Measurements from ENCODE around the gene NOB1. TPM values are rescaled to one million over a fixed set of nuclear protein-coding genes. Genes with fewer than 3 reads are reported as not detected.
"Not testable (repeated sequence)": the region's sequence is repeated elsewhere in the genome, so short reads cannot be mapped to it uniquely, and the experiment has no call there.

NOB1 gene
- polyA plus RNA-seq (ENCODE audit: insufficient read length in 12 of 12) = 10 to 100 TPM in 11 of 12 donors, not detected in 1; 36.5 to 78.6 (median 45.1) TPM
- long read RNA-seq, donor 1, transcript NOB1-201 (9 exons, 1,734 nt) = major isoform, 13 of 33 reads
- long read RNA-seq, donor 1, partial matches to known transcripts = 18 of 33 reads
- long read RNA-seq, donor 1, other reads (novel, unspliced or antisense) = 0 of 33 reads
- long read RNA-seq, donor 2, transcript NOB1-201 (9 exons, 1,734 nt) = major isoform, 8 of 8 reads
- long read RNA-seq, donor 2, partial matches to known transcripts = 0 of 8 reads
- long read RNA-seq, donor 2, other reads (novel, unspliced or antisense) = 0 of 8 reads
- long read RNA-seq, donor 3, transcript NOB1-201 (9 exons, 1,734 nt) = major isoform, 6 of 6 reads
- long read RNA-seq, donor 3, partial matches to known transcripts = 0 of 6 reads
- long read RNA-seq, donor 3, other reads (novel, unspliced or antisense) = 0 of 6 reads
- long read RNA-seq, donor 4, partial matches to known transcripts = 0 of 4 reads
- long read RNA-seq, donor 4, other reads (novel, unspliced or antisense) = 0 of 4 reads
- long read RNA-seq, donor 5, transcript NOB1-201 (9 exons, 1,734 nt) = major isoform, 20 of 34 reads
- long read RNA-seq, donor 5, partial matches to known transcripts = 13 of 34 reads
- long read RNA-seq, donor 5, other reads (novel, unspliced or antisense) = 0 of 34 reads
- long read RNA-seq, donor 6, transcript NOB1-201 (9 exons, 1,734 nt) = major isoform, 10 of 10 reads
- long read RNA-seq, donor 6, partial matches to known transcripts = 0 of 10 reads
- long read RNA-seq, donor 6, other reads (novel, unspliced or antisense) = 0 of 10 reads
- long read RNA-seq, donor 7, partial matches to known transcripts = 0 of 3 reads
- long read RNA-seq, donor 7, other reads (novel, unspliced or antisense) = 0 of 3 reads
- long read RNA-seq, donor 8, transcript NOB1-201 (9 exons, 1,734 nt) = major isoform, 13 of 13 reads
- long read RNA-seq, donor 8, partial matches to known transcripts = 0 of 13 reads
- long read RNA-seq, donor 8, other reads (novel, unspliced or antisense) = 0 of 13 reads
- long read RNA-seq, donor 9, transcript NOB1-201 (9 exons, 1,734 nt) = major isoform, 6 of 6 reads
- long read RNA-seq, donor 9, partial matches to known transcripts = 0 of 6 reads
- long read RNA-seq, donor 9, other reads (novel, unspliced or antisense) = 0 of 6 reads
- long read RNA-seq, donor 10, transcript NOB1-201 (9 exons, 1,734 nt) = major isoform, 17 of 18 reads
- long read RNA-seq, donor 10, partial matches to known transcripts = 0 of 18 reads
- long read RNA-seq, donor 10, other reads (novel, unspliced or antisense) = 0 of 18 reads
- long read RNA-seq, donor 11, transcript NOB1-201 (9 exons, 1,734 nt) = major isoform, 19 of 19 reads
- long read RNA-seq, donor 11, partial matches to known transcripts = 0 of 19 reads
- long read RNA-seq, donor 11, other reads (novel, unspliced or antisense) = 0 of 19 reads

GRCh38 chr16:69754469-69755310 is at the start of gene NOB1:
TSS of gene NOB1 (minus strand) at chr16:69754926. CDS start at chr16:69754910, 16 bp downstream.
- peak; percentile 98 for DNase-seq

GRCh38 chr16:69804297-69804696 is 49.6 kb upstream of the NOB1 start:
- peak; percentile 57 for DNase-seq

GRCh38 chr16:69799611-69800031 is 44.9 kb upstream of the NOB1 start:
- DNase-seq = no peak

DNA sequence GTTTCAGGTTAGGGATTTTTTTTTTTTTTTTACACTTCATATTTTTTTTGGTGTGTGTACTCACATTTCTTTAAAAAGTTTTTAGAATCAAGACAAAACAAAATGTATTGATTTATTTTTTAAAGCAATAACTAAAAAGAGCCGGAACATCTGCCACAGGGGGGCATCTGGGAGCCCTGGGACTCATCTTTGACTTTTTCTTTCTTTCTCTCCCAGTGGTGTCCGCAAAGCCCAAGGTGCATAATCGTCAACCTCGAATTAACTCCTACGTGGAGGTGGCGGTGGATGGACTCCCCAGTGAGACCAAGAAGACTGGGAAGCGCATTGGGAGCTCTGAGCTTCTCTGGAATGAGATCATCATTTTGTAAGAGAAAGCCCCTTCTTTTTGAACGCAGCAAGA is 43.7 kb upstream of the NOB1 start:
- no peak for DNase-seq

- DNase-seq = peak; percentile 74
Measured at GRCh38 chr16:69796285-69797118, 41.8 kb upstream of the NOB1 start.

DNA sequence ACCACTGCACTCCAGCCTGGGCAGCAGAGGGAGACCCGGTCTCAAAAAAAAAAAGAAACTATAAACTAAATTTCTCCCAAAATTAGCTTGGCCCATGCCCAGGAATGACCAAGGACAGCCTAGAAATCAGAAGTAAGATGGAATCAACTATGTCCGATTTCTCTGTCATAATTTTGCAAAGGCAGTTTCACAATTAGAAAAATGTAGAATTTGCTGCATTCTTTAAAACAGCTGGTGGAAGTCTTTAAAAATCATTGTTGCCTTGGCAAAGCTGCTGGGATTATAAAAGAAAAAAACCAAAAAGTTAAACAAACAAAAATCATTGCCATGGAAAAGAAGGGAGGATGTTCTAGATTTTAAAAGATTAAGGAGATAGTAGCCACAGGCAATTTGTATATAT is 39.8 kb upstream of the NOB1 start:
- no peak for DNase-seq

- no peak for DNase-seq
Measured at GRCh38 chr16:69793526-69793925, 38.8 kb upstream of the NOB1 start.

- DNase-seq = not testable (repeated sequence)
Measured at GRCh38 chr16:69791391-69791847, 36.7 kb upstream of the NOB1 start.

DNA sequence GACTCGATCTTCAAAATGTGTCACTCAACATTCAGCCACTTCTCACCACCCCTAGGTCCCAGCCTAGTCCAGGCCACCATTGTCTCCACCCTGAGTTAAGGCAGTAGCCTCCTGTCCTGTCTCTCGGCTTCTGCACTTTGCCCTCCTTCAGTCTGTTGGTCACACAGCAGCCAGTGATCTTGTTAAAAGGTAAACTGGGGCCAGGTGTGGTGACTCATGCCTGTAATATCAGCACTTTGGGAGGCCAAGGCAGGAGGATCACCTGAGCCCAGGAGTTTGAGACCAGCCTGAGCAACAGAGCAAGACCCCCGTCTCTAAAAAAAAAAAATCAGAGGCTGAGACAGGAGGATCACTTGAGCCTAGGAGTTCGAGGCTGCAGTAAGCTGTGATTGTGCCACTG is 33.2 kb upstream of the NOB1 start:
- no peak for DNase-seq

DNA sequence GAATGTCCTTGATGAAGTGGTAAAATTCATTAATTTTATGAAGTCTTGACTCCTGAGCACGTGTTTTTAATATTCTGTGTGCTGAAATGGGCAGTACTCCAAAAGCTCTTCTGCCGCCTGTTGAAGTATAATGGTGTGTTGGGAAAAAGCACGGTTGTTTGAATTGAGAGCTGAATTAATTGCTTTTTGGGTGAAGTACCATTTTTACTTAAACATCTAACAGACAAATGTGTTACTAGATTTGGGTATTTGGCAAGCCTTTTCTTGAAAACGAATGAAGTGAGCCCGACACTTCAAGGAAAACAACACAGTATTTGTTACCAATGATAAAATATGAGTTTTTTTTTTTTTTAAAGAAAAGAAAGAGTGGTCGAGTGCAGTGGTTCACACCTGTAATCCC is 29.9 kb upstream of the NOB1 start:
- DNase-seq = no peak

DNA sequence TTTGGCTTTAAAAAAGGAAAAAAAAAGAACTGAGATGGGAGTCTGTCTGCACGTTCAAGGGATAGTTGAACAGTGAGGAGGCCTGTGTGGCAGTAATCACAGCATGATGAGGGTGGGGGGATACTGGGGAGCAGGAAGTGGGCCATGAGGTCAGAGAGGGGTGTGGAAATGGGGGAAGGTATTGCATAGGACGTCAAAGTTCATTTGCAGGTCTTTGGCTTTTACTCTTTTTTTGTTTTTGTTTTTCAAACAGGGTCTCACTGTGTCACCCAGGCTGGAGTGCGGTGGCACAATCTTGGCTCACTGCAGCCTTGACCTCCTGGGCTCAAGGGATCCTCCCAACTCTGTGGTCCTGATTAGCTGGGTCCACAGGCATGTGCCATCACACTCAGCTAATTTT is 26.4 kb upstream of the NOB1 start:
- DNase-seq = no peak

GRCh38 chr16:69779724-69780123 is 25.0 kb upstream of the NOB1 start:
- DNase-seq = no peak

- no peak for DNase-seq
Measured at GRCh38 chr16:69775563-69775962, 20.8 kb upstream of the NOB1 start.

GRCh38 chr16:69773260-69773947 is 18.7 kb upstream of the NOB1 start:
- no peak for DNase-seq

- DNase-seq = no peak
Measured at GRCh38 chr16:69771651-69771967, 16.9 kb upstream of the NOB1 start.

DNA sequence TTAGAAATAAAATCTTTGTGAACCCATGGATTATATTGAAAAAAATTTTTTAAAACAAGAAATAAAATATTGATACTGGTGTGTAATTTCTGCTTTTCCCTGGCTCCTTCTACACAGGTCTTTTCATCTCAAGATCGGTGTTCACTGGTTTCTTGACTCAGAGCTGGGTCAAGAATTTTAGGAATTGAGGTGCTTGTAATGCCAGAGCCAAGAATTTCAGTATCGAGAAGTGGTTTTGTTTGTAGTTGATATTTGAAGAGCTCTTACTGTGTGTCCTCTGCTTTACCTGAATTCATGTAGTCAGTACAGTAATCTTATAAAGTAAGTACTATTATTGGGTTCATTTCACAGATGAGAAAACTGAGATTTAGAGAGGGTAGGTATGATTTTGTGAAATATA is 14.7 kb upstream of the NOB1 start:
- no peak for DNase-seq

DNA sequence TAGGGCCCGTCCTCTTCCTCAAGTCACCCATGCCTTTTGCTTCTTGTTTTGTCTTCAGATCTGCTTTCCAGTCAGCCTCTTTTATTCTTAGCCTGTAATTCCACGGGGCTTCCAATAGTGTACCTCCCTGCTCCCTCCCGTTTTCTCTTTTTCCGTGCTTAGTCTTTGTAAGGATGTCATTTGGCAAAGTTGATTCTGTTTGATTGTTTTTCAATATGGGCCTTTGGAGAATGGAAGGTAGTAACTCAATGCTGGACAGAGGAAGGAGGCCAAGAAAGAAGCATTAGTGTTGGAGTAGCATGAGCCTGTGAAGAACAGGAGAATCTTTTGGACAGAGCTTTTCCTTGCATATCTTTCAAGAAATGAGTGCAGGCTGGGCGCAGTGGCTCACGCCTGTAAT is 13.9 kb upstream of the NOB1 start:
- DNase-seq = peak; percentile 69

DNA sequence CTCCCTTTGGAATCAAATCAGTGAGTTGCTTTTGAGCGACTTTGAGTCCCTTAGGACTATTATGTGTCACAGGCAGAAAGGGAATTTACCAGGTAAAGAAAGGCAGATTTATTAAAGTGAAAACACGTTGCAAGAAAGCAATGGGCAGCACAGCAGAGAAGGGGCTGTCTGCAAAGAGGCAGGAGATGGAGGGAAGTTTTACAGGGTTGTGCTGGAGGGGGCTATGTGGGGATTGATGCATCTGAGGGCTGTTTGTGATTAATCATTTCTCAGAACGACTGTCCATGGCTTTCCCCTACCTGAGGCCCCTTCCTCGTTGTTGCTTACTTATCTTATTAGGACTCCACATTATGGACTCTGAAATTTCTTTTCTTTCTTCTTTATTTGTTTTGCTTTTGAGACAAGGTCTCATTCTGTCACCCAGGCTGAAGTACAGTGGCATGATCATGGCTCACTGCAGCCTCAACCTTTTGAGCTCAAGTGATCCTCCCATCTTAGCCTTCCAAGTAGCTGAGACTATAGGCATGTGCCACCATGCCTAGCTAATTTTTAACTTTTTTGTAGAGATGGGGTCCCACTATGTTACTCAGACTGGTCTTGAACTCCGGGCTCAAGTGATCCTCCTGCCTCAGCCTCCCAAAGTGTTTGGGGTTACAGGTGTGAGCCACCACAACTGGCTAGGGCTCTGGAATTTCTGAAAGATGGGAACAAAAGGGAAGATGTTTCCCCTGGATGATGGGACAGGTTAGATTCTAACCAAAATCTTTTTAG is 12.9 kb upstream of the NOB1 start:
- DNase-seq = no peak
